ENCODE measurements around the gene RPL13. TPM values are rescaled to one million over a fixed set of nuclear protein-coding genes. Genes with fewer than 3 reads are reported as not detected.

RPL13 gene
- total and polyA plus RNA-seq, 3 experiments from 2014 or later: 2,710 to 5,211 (median 2,878) TPM

DNA sequence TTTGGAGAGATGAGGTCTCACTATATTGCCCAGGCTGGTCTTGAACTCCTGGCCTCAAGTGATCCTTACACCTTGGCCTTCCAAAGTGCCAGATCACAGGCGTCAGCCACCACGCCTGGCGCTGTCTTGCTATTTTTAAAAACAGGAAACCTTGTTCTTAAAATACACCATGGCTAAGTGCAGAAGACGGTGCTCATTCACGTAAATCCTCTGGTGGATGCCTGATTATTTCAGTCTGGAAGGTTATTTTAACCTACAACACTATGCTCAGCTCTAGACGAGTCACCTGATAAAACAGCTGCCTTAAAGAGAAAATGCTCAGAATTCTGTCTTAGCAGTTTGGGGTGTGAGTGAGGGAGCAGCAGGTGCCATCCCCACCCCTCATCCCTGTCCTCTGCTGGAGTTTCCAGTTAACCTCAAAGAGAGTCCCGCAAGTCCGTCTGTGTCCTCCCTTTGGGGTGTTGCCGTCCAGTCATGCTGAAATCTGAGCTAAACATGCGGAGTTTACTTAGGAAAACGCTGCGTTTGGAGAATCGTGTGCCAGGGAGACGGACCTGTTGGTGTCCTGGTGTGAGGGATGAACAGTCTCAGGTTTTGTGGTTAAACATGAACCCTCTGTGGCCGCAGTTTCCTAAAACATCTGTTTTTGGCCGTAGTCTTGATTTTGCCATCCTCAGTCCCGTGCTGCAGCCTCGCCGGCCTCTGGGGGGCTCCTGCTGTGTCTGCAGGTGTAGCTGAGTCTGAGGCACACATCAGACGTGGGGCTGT lies 35.2 kb upstream of the RPL13 start:
- Histone ChIP-seq H3K4me1 (ENCODE audit: insufficient read depth, low read length) (no peaks in the 10 kb centered on the region), H3K27ac (ENCODE audit: low read depth, low read length) (no peak overlapping the region), H3K36me3 (ENCODE audit: insufficient read depth, low read length) (peaks cover 46% of the 10 kb centered on the region), H3K4me3 (ENCODE audit: low read length) (no peak overlapping the region), H3K27me3 (ENCODE audit: insufficient read depth, low read length, poor library complexity, severe bottlenecking) (no peaks in the 10 kb centered on the region), H3K9me3 (ENCODE audit: low read length) (no peaks in the 10 kb centered on the region)
- POLR2A ChIA-PET: no interaction called here
- no peaks in the 10 kb centered on the region for H3K27me3 Mint-ChIP-seq
- H3K9me3 Mint-ChIP-seq: no peaks in the 10 kb centered on the region
- CTCF ChIA-PET: no interaction called here
- peaks cover 0 to 91% (median 9%) of the 10 kb centered on the region in 3 donors for H3K36me3 Mint-ChIP-seq
- no peak overlapping the region for H3K4me3 Mint-ChIP-seq
- DNase-seq: no peak
- H3K4me1 Mint-ChIP-seq: peaks cover 0 to 4% (median 2%) of the 10 kb centered on the region in 3 donors
- no peak overlapping the region for H3K27ac Mint-ChIP-seq

DNA sequence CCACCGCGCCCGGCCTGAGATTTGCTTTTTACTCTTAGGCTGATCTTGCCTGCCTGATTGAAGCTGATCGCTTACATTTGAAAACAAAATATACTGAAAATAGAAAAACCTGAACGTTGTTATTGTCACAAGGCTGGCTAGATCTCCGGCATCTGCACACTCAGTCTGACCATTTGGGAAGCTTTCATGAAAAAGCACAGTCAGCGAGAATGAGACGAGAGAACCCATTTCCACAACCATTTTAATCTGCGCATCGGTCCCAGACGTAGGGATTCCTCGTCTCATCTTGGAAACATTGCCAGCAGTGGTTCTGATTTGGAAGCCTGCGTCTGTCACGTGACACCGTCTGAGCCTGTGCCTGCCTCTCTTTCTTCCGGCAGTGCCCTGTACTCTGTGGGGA lies 31.4 kb upstream of the RPL13 start:
- no peak overlapping the region for H3K27ac ChIP-seq (ENCODE audit: low read depth, low read length)
- H3K27me3 ChIP-seq (ENCODE audit: insufficient read depth, low read length, poor library complexity, severe bottlenecking): no peaks in the 10 kb centered on the region
- peaks cover 7% of the 10 kb centered on the region for H3K4me1 ChIP-seq (ENCODE audit: insufficient read depth, low read length)
- H3K36me3 ChIP-seq (ENCODE audit: insufficient read depth, low read length): peaks cover 43% of the 10 kb centered on the region
- no peak overlapping the region for H3K4me3 ChIP-seq (ENCODE audit: low read length)
- no peak for DNase-seq
- CTCF ChIA-PET: interaction anchor here (1.1 kb wide), 1 partner anchor 10 kb away, joined by 3 read pairs; no protein-coding TSS in a partner anchor
- Mint-ChIP-seq H3K27ac (no peak overlapping the region), H3K27me3 (no peaks in the 10 kb centered on the region), H3K4me3 (no peak overlapping the region), H3K36me3 (peaks cover 0 to 89% (median 6%) of the 10 kb centered on the region in 3 donors), H3K9me3 (no peaks in the 10 kb centered on the region), H3K4me1 (peaks cover 3 to 6% (median 5%) of the 10 kb centered on the region in 3 donors)
- H3K9me3 ChIP-seq (ENCODE audit: low read length): no peaks in the 10 kb centered on the region
- POLR2A ChIA-PET: no interaction called here

DNA sequence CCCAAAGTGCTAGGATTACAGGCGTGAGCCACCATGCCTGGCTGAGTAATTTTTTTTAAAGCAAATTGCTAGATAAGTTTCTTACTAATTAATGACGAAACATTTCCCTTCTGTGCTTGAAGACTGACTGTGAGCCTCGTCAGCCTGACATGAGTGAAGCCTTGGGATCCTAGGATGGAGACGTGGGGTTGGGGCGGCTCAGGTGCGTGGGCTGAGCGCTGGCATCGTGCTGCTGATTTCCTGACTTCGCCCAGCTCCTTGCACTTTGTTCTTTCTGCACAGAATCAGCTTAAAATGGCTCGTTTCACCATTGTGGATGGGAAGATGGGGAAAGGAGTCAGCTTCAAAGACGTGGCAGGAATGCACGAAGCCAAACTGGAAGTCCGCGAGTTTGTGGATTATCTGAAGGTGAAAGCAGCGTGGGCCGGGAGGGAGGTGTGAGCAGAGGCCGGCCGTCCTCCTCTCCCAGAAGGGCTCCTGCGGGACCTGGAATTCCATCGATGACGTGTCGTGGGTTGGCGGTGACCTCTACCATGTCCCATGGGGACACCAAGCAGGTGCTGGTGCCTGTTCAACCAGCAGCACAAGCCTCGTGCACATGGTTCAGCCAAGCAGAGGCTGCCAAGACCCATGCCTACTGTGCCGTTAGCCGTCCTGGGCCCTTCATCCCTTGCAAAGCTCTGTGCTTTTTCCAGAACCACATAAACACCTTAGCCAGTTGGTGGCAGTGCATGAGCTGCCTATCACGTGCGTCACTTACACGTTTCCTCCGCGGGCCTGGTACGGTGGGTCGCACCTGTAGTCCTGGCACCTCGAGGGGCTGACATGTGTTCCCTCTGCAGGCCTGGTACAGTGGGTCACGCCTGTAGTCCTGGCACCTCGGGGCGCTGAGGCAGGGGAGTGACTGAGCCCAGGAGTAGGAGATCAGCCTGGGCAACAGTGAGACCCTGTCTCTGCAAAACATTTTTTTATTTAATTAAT lies 29.8 kb upstream of the RPL13 start:
- POLR2A ChIA-PET: no interaction called here

DNA sequence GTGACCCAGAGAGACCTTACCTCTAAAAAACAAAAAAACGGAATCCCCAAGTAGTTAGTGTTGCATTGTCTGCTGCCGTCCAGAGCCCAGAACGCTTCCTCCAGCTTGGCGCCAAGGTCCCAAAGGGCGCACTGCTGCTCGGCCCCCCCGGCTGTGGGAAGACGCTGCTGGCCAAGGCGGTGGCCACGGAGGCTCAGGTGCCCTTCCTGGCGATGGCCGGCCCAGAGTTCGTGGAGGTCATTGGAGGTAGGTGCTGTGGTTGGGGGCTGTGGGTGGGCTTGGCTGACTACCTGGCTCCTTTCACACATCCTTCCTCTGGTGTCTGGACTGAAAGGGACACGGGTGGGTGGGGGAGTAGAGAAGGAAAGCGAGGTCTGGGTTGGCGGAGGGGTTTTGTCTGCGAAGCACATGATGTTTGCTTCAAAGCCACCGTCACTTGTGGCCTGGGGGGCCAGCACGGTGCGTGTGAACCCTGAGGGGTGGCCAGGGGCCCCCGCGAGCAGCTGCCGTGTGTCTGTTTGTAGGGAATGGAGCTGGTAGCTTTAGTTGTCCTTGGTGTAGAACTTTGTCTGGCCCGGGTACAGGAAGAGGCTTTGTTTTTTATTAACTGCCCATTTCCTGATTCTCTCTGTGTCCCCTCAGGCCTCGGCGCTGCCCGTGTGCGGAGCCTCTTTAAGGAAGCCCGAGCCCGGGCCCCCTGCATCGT lies 28.5 kb upstream of the RPL13 start:
- DNase-seq: no peak
- no peak overlapping the region for H3K27ac ChIP-seq (ENCODE audit: low read depth, low read length)
- no peak overlapping the region for H3K4me3 ChIP-seq (ENCODE audit: low read length)
- Mint-ChIP-seq H3K36me3 (peaks cover 0 to 81% (median 10%) of the 10 kb centered on the region in 3 donors), H3K4me3 (no peak overlapping the region), H3K4me1 (peaks cover 14 to 17% (median 15%) of the 10 kb centered on the region in 3 donors), H3K27ac (peak overlapping the region in 2 of 8 donors; percentile 50 to 52), H3K27me3 (no peaks in the 10 kb centered on the region), H3K9me3 (no peaks in the 10 kb centered on the region)
- ChIA-PET POLR2A (no interaction called here), CTCF (no interaction called here)
- peaks cover 30% of the 10 kb centered on the region for H3K36me3 ChIP-seq (ENCODE audit: insufficient read depth, low read length)
- no peaks in the 10 kb centered on the region for H3K9me3 ChIP-seq (ENCODE audit: low read length)
- H3K27me3 ChIP-seq (ENCODE audit: insufficient read depth, low read length, poor library complexity, severe bottlenecking): no peaks in the 10 kb centered on the region
- H3K4me1 ChIP-seq (ENCODE audit: insufficient read depth, low read length): peaks cover 22% of the 10 kb centered on the region

More for the DNA sequence above, 29.8 kb upstream of the RPL13 start:
- no peaks in the 10 kb centered on the region for H3K9me3 Mint-ChIP-seq
- Histone ChIP-seq H3K9me3 (ENCODE audit: low read length) (no peaks in the 10 kb centered on the region), H3K4me1 (ENCODE audit: insufficient read depth, low read length) (peaks cover 21% of the 10 kb centered on the region), H3K4me3 (ENCODE audit: low read length) (no peak overlapping the region), H3K36me3 (ENCODE audit: insufficient read depth, low read length) (peaks cover 34% of the 10 kb centered on the region), H3K27me3 (ENCODE audit: insufficient read depth, low read length, poor library complexity, severe bottlenecking) (no peaks in the 10 kb centered on the region), H3K27ac (ENCODE audit: low read depth, low read length) (no peak overlapping the region)
- no peaks in the 10 kb centered on the region for H3K27me3 Mint-ChIP-seq
- H3K27ac Mint-ChIP-seq: no peak overlapping the region
- H3K4me3 Mint-ChIP-seq: no peak overlapping the region
- peaks cover 0 to 88% (median 10%) of the 10 kb centered on the region in 3 donors for H3K36me3 Mint-ChIP-seq
- H3K4me1 Mint-ChIP-seq: peaks cover 14 to 17% (median 15%) of the 10 kb centered on the region in 3 donors
- no peak for DNase-seq
- CTCF ChIA-PET: no interaction called here

DNA sequence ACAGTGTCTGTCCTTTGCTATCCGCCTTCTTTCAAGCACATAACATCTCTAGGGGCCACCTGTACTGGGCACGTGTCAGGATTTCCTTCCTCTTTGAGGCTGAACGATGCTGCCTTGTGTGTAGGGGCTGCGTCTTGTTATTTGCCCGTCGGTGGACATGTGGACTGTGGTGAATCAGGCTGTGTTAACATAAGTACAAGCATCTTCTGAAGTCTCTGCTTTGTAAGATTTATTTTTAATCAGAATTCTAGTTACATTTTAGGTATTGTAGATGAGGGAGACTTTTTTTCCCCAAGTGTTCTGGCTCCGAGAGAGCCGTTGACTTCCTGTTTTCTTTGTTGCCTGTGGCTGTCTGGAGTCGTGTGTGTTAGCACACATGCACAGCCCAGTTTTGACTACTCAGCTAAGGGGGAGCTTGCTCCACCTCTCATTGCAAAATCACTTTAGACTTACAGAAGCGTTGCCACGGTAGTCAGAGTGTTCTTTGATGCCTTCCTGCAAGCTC lies 26.2 kb upstream of the RPL13 start:
- Mint-ChIP-seq H3K36me3 (peaks cover 0 to 78% (median 6%) of the 10 kb centered on the region in 3 donors), H3K4me1 (peaks cover 14 to 17% (median 15%) of the 10 kb centered on the region in 3 donors), H3K4me3 (peak overlapping the region in 5 of 7 donors; percentile 6 to 71 (median 56)), H3K27ac (peak overlapping the region; percentile 40 to 95 (median 84)), H3K9me3 (no peaks in the 10 kb centered on the region), H3K27me3 (no peaks in the 10 kb centered on the region)
- DNase-seq: peak in 3 of 5 donors; percentile 44 to 75 (median 54)
- Histone ChIP-seq H3K4me1 (ENCODE audit: insufficient read depth, low read length) (peaks cover 22% of the 10 kb centered on the region), H3K27me3 (ENCODE audit: insufficient read depth, low read length, poor library complexity, severe bottlenecking) (no peaks in the 10 kb centered on the region), H3K9me3 (ENCODE audit: low read length) (no peaks in the 10 kb centered on the region), H3K36me3 (ENCODE audit: insufficient read depth, low read length) (peaks cover 30% of the 10 kb centered on the region), H3K4me3 (ENCODE audit: low read length) (peak overlapping the region; percentile 24), H3K27ac (ENCODE audit: low read depth, low read length) (no peak overlapping the region)
- ChIA-PET CTCF (interaction anchor here (1.1 kb wide), 1 partner anchor 23 kb away, joined by 3 read pairs; no protein-coding TSS in a partner anchor), POLR2A (no interaction called here)

DNA sequence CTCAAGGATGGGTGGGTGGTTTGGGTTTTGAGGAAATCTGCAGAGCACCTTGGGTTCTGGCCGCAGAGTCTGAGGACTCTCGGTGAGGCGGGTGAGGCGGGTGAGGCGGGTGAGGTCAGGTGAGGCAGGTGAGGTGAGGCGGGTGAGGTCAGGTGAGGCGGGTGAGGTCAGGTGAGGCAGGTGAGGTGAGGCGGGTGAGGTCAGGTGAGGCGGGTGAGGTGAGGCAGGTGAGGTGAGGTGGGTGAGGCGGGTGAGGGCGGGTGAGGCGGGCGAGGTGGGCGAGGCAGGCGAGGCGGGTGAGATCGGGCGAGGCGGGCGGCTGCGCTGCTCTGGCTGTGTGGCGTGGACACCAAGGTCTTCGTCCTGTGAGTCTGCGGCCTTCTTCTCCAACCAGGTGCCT lies 24.1 kb upstream of the RPL13 start:
- peaks cover 14 to 19% (median 17%) of the 10 kb centered on the region in 3 donors for H3K4me1 Mint-ChIP-seq
- ChIA-PET CTCF (interaction anchor here (0.5 kb wide), 1 partner anchor 404 kb away, joined by 4 read pairs; no protein-coding TSS in a partner anchor), POLR2A (no interaction called here)
- Histone ChIP-seq H3K36me3 (ENCODE audit: insufficient read depth, low read length) (peaks cover 25% of the 10 kb centered on the region), H3K4me3 (ENCODE audit: low read length) (no peak overlapping the region), H3K27me3 (ENCODE audit: insufficient read depth, low read length, poor library complexity, severe bottlenecking) (no peaks in the 10 kb centered on the region), H3K9me3 (ENCODE audit: low read length) (no peaks in the 10 kb centered on the region), H3K27ac (ENCODE audit: low read depth, low read length) (no peak overlapping the region), H3K4me1 (ENCODE audit: insufficient read depth, low read length) (peaks cover 22% of the 10 kb centered on the region)
- no peak overlapping the region for H3K27ac Mint-ChIP-seq
- DNase-seq: no peak
- H3K4me3 Mint-ChIP-seq: no peak overlapping the region
- peaks cover 0 to 75% (median 11%) of the 10 kb centered on the region in 3 donors for H3K36me3 Mint-ChIP-seq
- H3K27me3 Mint-ChIP-seq: no peaks in the 10 kb centered on the region
- H3K9me3 Mint-ChIP-seq: no peaks in the 10 kb centered on the region

DNA sequence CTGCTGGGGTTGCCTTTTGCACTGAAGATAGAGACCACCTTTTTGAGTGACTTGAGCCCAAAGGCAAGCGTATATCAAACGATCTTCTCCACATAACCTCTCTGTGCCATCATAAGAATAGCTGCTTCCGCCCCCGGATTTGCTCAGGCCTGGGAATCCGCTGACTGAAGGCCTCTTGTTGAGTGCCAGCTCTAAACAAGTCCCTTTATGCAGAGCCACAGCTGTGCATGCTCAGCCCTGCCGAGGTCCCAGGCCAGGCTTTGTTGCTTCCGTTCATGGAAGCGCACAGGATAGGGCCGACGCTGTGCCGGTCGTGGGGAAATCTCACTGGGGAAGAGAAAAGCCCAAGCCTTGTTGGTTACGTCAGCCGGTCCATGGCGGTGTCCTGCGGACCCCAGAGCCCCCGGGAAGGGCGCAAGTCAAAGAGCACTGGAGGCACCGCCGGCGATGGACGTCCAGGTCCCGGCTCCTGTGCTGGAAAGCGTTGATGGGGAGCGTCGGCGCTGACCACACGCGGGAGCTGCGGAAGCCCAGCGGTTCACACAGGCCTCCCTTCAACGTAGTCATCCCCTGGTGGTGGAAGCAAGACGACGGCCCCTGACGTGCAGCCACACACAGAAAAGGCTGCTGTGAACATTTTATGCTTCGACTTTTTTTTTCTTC lies 23.5 kb upstream of the RPL13 start:
- no peak overlapping the region for H3K27ac ChIP-seq (ENCODE audit: low read depth, low read length)
- no peaks in the 10 kb centered on the region for H3K9me3 ChIP-seq (ENCODE audit: low read length)
- no peak overlapping the region for H3K4me3 ChIP-seq (ENCODE audit: low read length)
- POLR2A ChIA-PET: no interaction called here
- Mint-ChIP-seq H3K4me3 (no peak overlapping the region), H3K9me3 (no peaks in the 10 kb centered on the region), H3K27ac (peak overlapping the region in 1 of 8 donors; percentile 83), H3K36me3 (peaks cover 0 to 71% (median 11%) of the 10 kb centered on the region in 3 donors), H3K27me3 (no peaks in the 10 kb centered on the region), H3K4me1 (peaks cover 14 to 19% (median 17%) of the 10 kb centered on the region in 3 donors)
- no peak for DNase-seq
- H3K27me3 ChIP-seq (ENCODE audit: insufficient read depth, low read length, poor library complexity, severe bottlenecking): no peaks in the 10 kb centered on the region
- peaks cover 22% of the 10 kb centered on the region for H3K4me1 ChIP-seq (ENCODE audit: insufficient read depth, low read length)
- CTCF ChIA-PET: no interaction called here
- peaks cover 21% of the 10 kb centered on the region for H3K36me3 ChIP-seq (ENCODE audit: insufficient read depth, low read length)

All from CD8-positive, alpha-beta memory T cell (primary cell).